BJ (cell line): Measurements from ENCODE around the gene ISY1. TPM values are rescaled to one million over a fixed set of nuclear protein-coding genes. Genes with fewer than 3 reads are reported as not detected.
"Not testable (repeated sequence)": the region's sequence is repeated elsewhere in the genome, so short reads cannot be mapped to it uniquely, and the experiment has no call there.

Experiments
- CTCF ChIA-PET: fragments of 350-600 bp; formaldehyde crosslinking; extraction: SDS; loops from one replicate; lab custom pipeline; 2021; ENCODE audit warnings: antibody characterized with exemption, inconsistent platforms; lab: Yijun Ruan, JAX
- POLR2A ChIA-PET: fragments of 300-600 bp; sonication (Branson Sonifier 250); formaldehyde crosslinking; extraction: SDS; loops from one replicate; lab custom pipeline; 2021; ENCODE audit warnings: antibody characterized with exemption; lab: Charles Lee
- DNase-seq: peaks from one replicate; pipeline ENCODE4 v3.0.0-alpha.2; 2011; ENCODE audit warnings: low read depth
- H3K27me3 ChIP-seq: 2 replicates; pipeline ENCODE4 v1.6.0; 2011; ENCODE audit warnings: low read length; ENCODE audit not compliant: control insufficient read depth, insufficient read depth
- H3K36me3 ChIP-seq: 2 replicates; pipeline ENCODE4 v1.5.1; 2011; ENCODE audit warnings: low read length; ENCODE audit not compliant: control insufficient read depth, insufficient read depth
- H3K4me3 ChIP-seq: 2 replicates; pipeline ENCODE4 v1.5.1; 2011; ENCODE audit warnings: low read depth, mild to moderate bottlenecking, control low read depth, low read length
- CTCF ChIP-seq: IDR thresholded peaks from 2 replicates; pipeline ENCODE4 v1.5.1; 2011; ENCODE audit warnings: low read depth, mild to moderate bottlenecking, control low read depth, inconsistent platforms, low read length, moderate library complexity; ENCODE audit not compliant: insufficient read depth
- polyA plus RNA-seq: library from polyadenylated mRNA; depleted of rRNA; stranded (reverse); fragments of >200 nt; gene quantifications from 2 replicates; pipeline ENCODE4 v1.2.3, GENCODE V29; 2011

The ISY1 gene
- polyA plus RNA-seq, 1 experiment = 34.2 TPM

- POLR2A ChIA-PET = no interaction called here
- CTCF ChIA-PET = interaction anchor here (0.6 kb wide), 1 partner anchor 65 kb away, joined by 3 read pairs; no protein-coding TSS in a partner anchor
- DNase-seq = no peak
- TF ChIP-seq CTCF = no peak
- Histone ChIP-seq H3K27me3 (no peaks in the 10 kb centered on the region), H3K36me3 (no peaks in the 10 kb centered on the region), H3K4me3 (no peak overlapping the region)
Observed at GRCh38 chr3:129199366-129199765, 38.5 kb upstream of the ISY1 start.

GRCh38 chr3:129197321-129197720, 36.5 kb upstream of the ISY1 start:
- TF ChIP-seq CTCF = no peak
- DNase-seq = no peak
- no peaks in the 10 kb centered on the region for H3K36me3 ChIP-seq
- ChIA-PET CTCF (no interaction called here), POLR2A (no interaction called here)
- no peak overlapping the region for H3K4me3 ChIP-seq
- no peaks in the 10 kb centered on the region for H3K27me3 ChIP-seq

- ChIA-PET CTCF (interaction anchor here (1.0 to 1.5 kb wide), 4 partner anchors 16 to 49 kb away, joined by 3 to 8 read pairs (median 4); no protein-coding TSS in a partner anchor), POLR2A (interaction anchor here (0.8 kb wide), 1 partner anchor 28 kb away, joined by 4 read pairs; no protein-coding TSS in a partner anchor)
- H3K27me3 ChIP-seq = no peaks in the 10 kb centered on the region
- DNase-seq = no peak
- no peak for TF ChIP-seq CTCF
- H3K36me3 ChIP-seq = no peaks in the 10 kb centered on the region
- no peak overlapping the region for H3K4me3 ChIP-seq
Observed at GRCh38 chr3:129196601-129197000, 35.7 kb upstream of the ISY1 start.

- H3K27me3 ChIP-seq = no peaks in the 10 kb centered on the region
- ChIA-PET POLR2A (interaction anchor here (0.5 to 1.4 kb wide), 4 partner anchors 10 to 97 kb away, joined by 3 to 5 read pairs (median 4); partner anchors contain the start of gene CNBP), CTCF (interaction anchor here (0.7 to 1.5 kb wide), 7 partner anchors 9 to 225 kb away, joined by 3 to 8 read pairs (median 4); no protein-coding TSS in a partner anchor)
- TF ChIP-seq CTCF = no peak
- H3K4me3 ChIP-seq = peak overlapping the region; percentile 1; the same call in 1 of the 2 replicates
- H3K36me3 ChIP-seq = no peaks in the 10 kb centered on the region
- DNase-seq = peak; percentile 90
Observed at GRCh38 chr3:129195731-129196256, 34.9 kb upstream of the ISY1 start.

GRCh38 chr3:129189793-129190192, 28.9 kb upstream of the ISY1 start:
- H3K4me3 ChIP-seq, H3K27me3 ChIP-seq, CTCF ChIA-PET, H3K36me3 ChIP-seq, DNase-seq, POLR2A ChIA-PET: not testable (repeated sequence)
